Activated T-helper 2 cell treated with anti-CD3 and anti-CD28 coated beads, Interferon-gamma antibody, Interleukin-2, Interleukin-4, amounts not matched to agents 10 μg/mL and 5 μg/mL and 100 μg/mL, durations not matched to agents 14 hours and 24 hours and 36 hours (primary cell): ENCODE measurements around the gene CUX1. TPM values are rescaled to one million over a fixed set of nuclear protein-coding genes. Genes with fewer than 3 reads are reported as not detected.
"Not testable (repeated sequence)": the region's sequence is repeated elsewhere in the genome, so short reads cannot be mapped to it uniquely, and the experiment has no call there.

Experiments used
- DNase-seq: peaks from one replicate; pipeline ENCODE4 v3.0.0; 2021; ENCODE audit warnings: low spot score
- H3K27ac Mint-ChIP-seq: one replicate; pipeline ENCODE4 v1.8.0; 2021; ENCODE audit warnings: mixed read lengths
- H3K27me3 Mint-ChIP-seq: one replicate; pipeline ENCODE4 v1.8.0; 2021; ENCODE audit warnings: low read depth, mixed read lengths
- H3K36me3 Mint-ChIP-seq: one replicate; pipeline ENCODE4 v1.8.0; 2021; ENCODE audit warnings: low read depth, mixed read lengths
- H3K4me1 Mint-ChIP-seq: one replicate; pipeline ENCODE4 v1.8.0; 2021; ENCODE audit warnings: low read depth, mixed read lengths
- H3K4me3 Mint-ChIP-seq: one replicate; pipeline ENCODE4 v1.8.0; 2021; ENCODE audit warnings: low read depth, mild to moderate bottlenecking, moderate library complexity, mixed read lengths
- H3K9me3 Mint-ChIP-seq: one replicate; pipeline ENCODE4 v1.8.0; 2021; ENCODE audit warnings: mixed read lengths
- intact Hi-C: fragments of 100-400 bp; cut with micrococcal nuclease; formaldehyde crosslinking; loops from one replicate; pipeline ENCODE4 v1.15.1; 2023
- total RNA-seq: library from RNA; stranded (reverse); gene quantifications from 2 replicates; pipeline ENCODE4 v1.2.3, GENCODE V29; 2022

Gene CUX1
- total RNA-seq, 1 donor from 2014 or later, result 31.5 TPM

GRCh38 chr7:101813402-101814019, 3.9 kb upstream of the CUX1 start:
- Mint-ChIP-seq H3K27ac (no peak overlapping the region), H3K27me3 (peaks cover 26% of the 10 kb centered on the region), H3K9me3 (no peaks in the 10 kb centered on the region), H3K4me3 (peak overlapping the region; percentile 49), H3K4me1 (peaks cover 11% of the 10 kb centered on the region), H3K36me3 (peaks cover 8% of the 10 kb centered on the region)
- intact Hi-C loops, result loop anchor here (1.0 to 10.0 kb wide), 3 partner anchors 44 to 209 kb away; no protein-coding TSS in a partner anchor
- DNase-seq, result no peak

DNA sequence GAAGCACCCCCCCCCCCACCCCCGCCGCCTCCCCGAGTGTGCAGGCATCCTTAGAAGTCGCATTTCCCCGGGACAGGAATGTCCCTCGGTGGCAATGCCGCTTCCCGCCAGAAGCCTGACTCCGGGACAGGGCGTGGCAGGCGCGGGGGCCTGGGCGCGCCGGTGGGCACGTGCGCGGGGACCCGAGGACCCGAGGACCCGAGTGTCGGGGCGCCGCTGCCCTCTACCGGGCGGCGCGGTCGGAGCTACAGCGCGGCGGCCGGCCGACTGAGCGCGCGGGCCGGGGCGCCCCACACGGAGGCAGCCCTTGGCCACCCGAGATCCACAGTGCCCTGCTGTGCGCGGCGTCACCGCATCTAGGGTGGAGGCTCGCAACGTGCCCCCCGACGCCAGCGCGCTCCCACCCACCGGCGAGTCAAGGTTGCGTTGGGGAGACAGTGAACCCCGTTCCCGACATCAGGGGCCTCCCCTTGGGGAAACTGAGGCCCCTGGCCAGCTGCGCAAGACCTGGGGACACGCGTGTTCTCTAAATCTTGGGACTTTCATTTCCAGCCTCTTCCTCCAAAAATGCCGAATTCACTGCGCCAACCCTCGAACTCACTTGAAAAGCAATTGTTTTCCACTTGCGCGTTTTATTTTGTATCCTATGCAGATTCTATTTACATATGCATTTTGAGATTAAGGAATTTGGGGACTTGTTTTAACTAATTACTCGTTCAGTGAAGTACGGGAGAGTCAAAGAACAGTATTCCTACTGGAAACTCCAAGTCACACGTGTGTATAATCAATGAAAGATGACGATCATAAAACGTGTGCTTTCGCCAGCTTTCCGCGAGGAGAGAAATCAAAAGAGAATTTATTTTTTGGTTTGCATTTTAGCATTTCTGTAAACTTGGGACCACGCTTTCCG, 3.1 kb upstream of the CUX1 start:
- peaks cover 13% of the 10 kb centered on the region for H3K4me1 Mint-ChIP-seq
- DNase-seq, result peak; percentile 47
- peaks cover 28% of the 10 kb centered on the region for H3K27me3 Mint-ChIP-seq
- peak overlapping the region; percentile 83 for H3K4me3 Mint-ChIP-seq
- H3K36me3 Mint-ChIP-seq, result peaks cover 11% of the 10 kb centered on the region
- intact Hi-C loops, result loop anchor here (1.0 to 10.0 kb wide), 3 partner anchors 43 to 210 kb away; no protein-coding TSS in a partner anchor
- peak overlapping the region; percentile 76 for H3K27ac Mint-ChIP-seq
- H3K9me3 Mint-ChIP-seq, result no peaks in the 10 kb centered on the region

DNA sequence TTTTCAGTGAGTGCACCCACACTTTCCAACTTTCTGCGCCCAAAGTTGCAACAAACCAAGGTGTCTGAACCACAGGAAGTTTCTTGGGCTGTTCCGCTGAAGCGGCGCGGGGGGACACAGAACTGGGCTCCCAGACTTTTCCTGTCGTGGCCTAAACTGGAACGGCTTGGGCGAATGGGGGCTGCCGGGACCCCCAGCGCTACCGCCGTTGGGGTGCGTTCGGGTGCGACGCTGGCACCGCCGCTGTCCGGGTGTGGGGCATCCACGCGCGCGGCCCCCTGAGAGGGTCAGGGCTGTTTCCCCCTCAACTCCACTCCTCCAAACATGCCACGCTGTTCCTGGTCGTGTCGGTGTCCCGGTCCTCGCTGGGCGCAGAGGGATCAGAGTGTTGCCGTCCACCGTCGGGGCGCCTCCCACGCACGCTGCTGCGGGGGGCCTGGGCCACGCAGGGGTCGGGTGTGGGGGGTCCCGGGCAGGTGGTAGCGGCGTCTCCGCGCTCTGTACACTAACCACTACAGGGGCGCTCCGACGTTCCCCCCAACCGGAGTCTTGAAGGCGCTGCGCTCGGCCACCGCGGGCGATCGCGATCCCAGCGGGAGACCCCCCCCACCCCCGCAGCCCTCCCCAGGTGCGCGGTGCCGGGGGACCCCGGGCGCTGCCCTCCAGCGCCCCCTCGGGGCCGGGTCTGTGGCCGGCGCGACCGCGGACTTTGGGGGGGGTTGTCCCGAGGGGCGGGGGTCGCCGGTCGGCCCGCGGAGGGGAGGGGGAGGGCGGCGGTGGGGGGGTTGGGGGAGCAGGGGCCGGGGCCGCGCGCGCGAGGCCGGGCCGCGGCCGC, 2.2 kb upstream of the CUX1 start:
- H3K4me3 Mint-ChIP-seq, result peak overlapping the region; percentile 83

GRCh38 chr7:101815826-101816594, 1.4 kb upstream of the CUX1 start:
- Mint-ChIP-seq H3K36me3 (peaks cover 13% of the 10 kb centered on the region), H3K4me3 (peak overlapping the region; percentile 80), H3K27ac (peak overlapping the region; percentile 78), H3K4me1 (peaks cover 13% of the 10 kb centered on the region), H3K27me3 (peaks cover 28% of the 10 kb centered on the region), H3K9me3 (no peaks in the 10 kb centered on the region)
- DNase-seq, result peak; percentile 68
- intact Hi-C loops, result loop anchor here (1.0 to 10.0 kb wide), 3 partner anchors 73 to 211 kb away; no protein-coding TSS in a partner anchor

More for the DNA sequence above, 2.2 kb upstream of the CUX1 start:
- intact Hi-C loops, result loop anchor here (1.0 to 10.0 kb wide), 4 partner anchors 42 to 210 kb away; no protein-coding TSS in a partner anchor
- Mint-ChIP-seq H3K4me1 (peaks cover 13% of the 10 kb centered on the region), H3K36me3 (peaks cover 13% of the 10 kb centered on the region), H3K9me3 (no peaks in the 10 kb centered on the region), H3K27ac (peak overlapping the region; percentile 76), H3K27me3 (peaks cover 31% of the 10 kb centered on the region)
- peak; percentile 16 for DNase-seq

DNA sequence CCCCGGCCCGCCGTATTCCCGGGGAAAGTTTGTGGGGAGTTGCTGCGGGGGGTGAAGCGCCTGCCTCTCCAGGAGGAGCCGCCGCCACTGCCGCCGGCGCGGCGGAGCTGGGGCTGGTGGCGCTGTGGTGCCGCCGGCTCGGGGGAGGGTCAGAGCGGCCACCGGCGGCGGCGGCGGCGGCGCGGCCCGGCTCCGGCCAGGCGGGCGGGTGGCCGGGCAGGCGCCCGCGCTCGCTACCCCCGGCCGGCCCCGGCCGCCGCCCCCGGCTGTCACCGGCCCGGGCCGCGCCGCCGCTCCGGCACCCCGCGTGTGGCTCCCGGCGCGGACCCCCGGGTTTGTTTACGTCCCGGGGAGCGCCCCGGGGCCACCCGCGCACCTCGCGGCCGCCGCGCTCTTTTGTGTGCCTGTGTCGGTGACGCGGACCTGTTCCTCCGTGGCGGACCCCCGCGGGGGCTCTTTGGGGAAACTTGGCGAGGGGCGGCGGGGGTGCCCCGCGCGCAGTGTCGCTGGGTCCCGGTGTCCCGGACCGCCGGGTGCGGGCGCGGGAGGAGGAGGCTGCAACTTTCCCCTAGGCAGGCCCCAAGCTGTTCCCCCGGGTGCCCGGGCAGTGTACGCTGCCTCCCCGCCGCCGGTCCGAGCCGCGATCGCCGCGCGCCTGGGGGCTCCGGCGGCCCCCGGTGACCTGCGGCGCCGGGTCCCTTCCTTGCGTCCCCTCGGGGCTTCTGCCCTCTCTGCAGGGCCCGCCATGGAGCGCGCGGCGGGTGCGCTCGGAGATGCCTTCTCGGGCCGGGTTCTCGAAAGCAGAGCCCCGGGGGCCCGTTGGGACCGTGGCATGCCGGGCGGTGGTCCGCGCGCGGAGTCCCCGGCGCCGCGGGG, 593 bp upstream of the CUX1 start:
- Mint-ChIP-seq H3K27ac (no peak overlapping the region), H3K4me1 (peaks cover 13% of the 10 kb centered on the region), H3K9me3 (no peaks in the 10 kb centered on the region), H3K27me3 (peaks cover 26% of the 10 kb centered on the region), H3K4me3 (peak overlapping the region; percentile 30), H3K36me3 (peaks cover 13% of the 10 kb centered on the region)
- intact Hi-C loops, result loop anchor here (10.0 kb wide), 1 partner anchor 212 kb away; no protein-coding TSS in a partner anchor
- peak; percentile 18 for DNase-seq

DNA sequence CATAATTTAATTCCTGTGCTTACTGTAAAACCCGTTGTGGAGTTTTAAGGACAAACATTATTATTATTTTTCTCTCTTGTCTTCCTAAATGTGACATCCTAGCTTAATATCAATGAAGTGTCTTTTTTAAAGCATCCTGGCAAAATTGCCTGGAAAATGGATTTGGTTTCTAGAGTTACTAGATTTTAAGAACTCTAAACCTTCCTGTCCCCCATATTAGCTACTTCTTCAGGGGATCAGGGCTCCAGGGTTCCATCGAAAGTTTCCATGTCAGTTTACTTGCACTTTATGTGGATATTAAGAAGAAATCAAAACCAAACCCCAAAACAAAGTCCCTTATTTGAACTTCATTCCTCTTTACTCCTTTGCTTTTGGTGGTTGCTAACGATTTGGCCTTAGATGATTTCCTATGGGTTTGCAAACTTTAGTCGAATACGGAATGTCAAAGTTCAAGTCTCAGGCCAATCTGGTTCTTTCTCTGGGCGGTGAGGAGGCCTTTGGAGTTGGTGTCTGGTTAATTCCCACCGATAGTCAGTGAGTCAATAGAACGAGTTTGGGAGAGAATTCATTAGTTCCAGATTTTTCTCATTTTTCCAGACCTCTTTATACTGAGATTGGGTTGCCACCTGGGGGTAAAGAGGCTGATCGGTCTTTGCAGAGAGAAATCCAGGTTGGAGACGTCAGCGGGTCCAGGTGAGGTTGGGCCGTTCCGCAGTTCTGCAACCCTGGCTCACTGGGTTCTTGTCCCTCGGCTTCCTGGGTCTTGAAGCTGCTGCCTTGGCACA, 1.1 kb downstream of the CUX1 start:
- peak overlapping the region; percentile 67 for H3K4me3 Mint-ChIP-seq
- intact Hi-C loops, result loop anchor here (10.0 kb wide), 1 partner anchor 214 kb away; no protein-coding TSS in a partner anchor
- peaks cover 13% of the 10 kb centered on the region for H3K36me3 Mint-ChIP-seq
- H3K27me3 Mint-ChIP-seq, result peaks cover 16% of the 10 kb centered on the region
- DNase-seq, result no peak
- H3K9me3 Mint-ChIP-seq, result no peaks in the 10 kb centered on the region
- peaks cover 13% of the 10 kb centered on the region for H3K4me1 Mint-ChIP-seq
- H3K27ac Mint-ChIP-seq, result no peak overlapping the region

DNA sequence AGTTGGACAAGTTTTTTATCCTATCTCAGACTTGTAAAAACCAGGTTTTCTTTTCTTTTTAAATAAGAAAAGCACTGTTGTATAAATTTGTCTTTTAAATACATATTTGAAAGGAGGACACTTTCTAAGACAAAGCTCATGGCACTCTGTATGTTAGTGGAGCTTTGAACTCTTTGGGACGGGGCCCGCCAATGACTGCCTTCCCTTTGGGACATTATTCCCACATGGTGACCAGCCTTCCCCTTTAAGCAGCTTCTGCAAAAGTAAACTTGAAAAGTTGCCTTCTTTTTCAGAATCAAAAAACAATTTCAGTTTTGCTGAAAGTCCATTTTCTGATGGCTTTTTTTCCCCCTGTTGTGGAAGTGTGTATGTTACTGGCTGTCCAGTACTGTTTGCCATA, 1.8 kb downstream of the CUX1 start:
- Mint-ChIP-seq H3K4me3 (no peak overlapping the region), H3K9me3 (no peaks in the 10 kb centered on the region), H3K27ac (no peak overlapping the region), H3K27me3 (peaks cover 16% of the 10 kb centered on the region), H3K4me1 (peaks cover 13% of the 10 kb centered on the region), H3K36me3 (peaks cover 13% of the 10 kb centered on the region)
- intact Hi-C loops, result loop anchor here (10.0 kb wide), 1 partner anchor 214 kb away; no protein-coding TSS in a partner anchor
- no peak for DNase-seq

DNA sequence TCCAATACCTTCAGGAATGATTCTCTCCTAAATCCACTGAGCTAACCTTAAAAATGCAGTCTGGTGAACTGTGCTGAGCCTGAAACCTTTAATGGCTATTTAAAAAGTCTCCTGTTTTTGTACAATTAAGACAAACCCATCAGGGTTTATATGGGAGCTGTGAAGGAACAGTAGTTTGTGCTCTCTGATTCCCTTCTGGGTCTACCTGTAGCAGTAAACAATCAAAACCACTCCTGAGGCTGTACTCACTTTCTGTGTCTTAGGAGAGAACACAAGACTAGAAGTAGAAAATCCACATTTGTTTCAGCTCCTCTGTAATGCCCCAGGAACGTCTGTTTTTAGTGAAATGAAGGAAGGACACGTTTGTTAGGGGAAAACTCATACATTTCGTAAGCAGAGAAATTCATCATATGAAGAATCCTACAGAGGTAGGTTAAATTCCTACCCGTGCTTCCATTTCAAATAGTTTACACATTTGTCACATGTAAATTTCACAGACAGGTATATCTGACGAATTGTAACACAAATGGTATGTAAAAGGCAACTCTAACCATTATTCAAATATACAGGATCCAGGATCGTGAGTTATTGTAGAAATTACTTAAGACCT, 2.6 kb downstream of the CUX1 start:
- intact Hi-C loops, result loop anchor here (10.0 kb wide), 1 partner anchor 215 kb away; no protein-coding TSS in a partner anchor
- H3K36me3 Mint-ChIP-seq, result peaks cover 13% of the 10 kb centered on the region

DNA sequence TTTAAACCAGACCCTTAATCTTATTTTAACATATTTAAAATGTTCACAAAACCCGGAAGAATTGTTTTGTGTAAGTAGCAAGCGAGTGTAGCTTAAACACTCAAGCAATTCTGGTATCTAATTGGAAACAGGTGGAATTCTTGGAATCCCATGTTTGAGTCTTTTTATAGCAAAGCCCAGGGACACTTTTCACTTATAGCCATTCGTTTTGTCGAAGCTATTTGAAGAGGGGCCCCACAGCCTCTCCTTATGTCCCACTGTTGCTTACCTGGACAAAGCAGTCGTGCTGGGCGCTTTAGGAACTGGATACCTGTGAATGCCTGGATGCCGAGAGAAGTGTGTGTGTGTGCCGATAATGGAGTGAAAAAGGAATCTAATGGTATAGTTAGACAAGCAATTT, 3.3 kb downstream of the CUX1 start:
- H3K36me3 Mint-ChIP-seq, result peaks cover 13% of the 10 kb centered on the region
- H3K9me3 Mint-ChIP-seq, result no peaks in the 10 kb centered on the region
- intact Hi-C loops, result no loop called here
- H3K4me1 Mint-ChIP-seq, result peaks cover 9% of the 10 kb centered on the region
- no peak overlapping the region for H3K4me3 Mint-ChIP-seq
- no peak overlapping the region for H3K27ac Mint-ChIP-seq
- H3K27me3 Mint-ChIP-seq, result peaks cover 16% of the 10 kb centered on the region
- no peak for DNase-seq

More for the DNA sequence above, 2.6 kb downstream of the CUX1 start:
- H3K27ac Mint-ChIP-seq, result no peak overlapping the region
- peaks cover 16% of the 10 kb centered on the region for H3K27me3 Mint-ChIP-seq
- DNase-seq, result no peak
- H3K4me1 Mint-ChIP-seq, result peaks cover 9% of the 10 kb centered on the region
- no peaks in the 10 kb centered on the region for H3K9me3 Mint-ChIP-seq
- H3K4me3 Mint-ChIP-seq, result no peak overlapping the region

GRCh38 chr7:101822632-101823031, 5.2 kb downstream of the CUX1 start:
- H3K9me3 Mint-ChIP-seq, intact Hi-C loops, H3K4me1 Mint-ChIP-seq, H3K27ac Mint-ChIP-seq, DNase-seq, H3K4me3 Mint-ChIP-seq: not testable (repeated sequence)
- H3K27me3 Mint-ChIP-seq, result peaks cover 14% of the 10 kb centered on the region
- peaks cover 14% of the 10 kb centered on the region for H3K36me3 Mint-ChIP-seq
